Head of caudate nucleus (tissue), 42 donors: Measurements from ENCODE around the gene TDRD3.

Experiments
- DNase-seq, 42 donors: peaks; one replicate each; pipeline versions ENCODE4 v3.0.0 to v3.0.0-alpha.2; 2020 to 2021; ENCODE audit warnings: mixed read lengths in 7 of 42
- intact Hi-C: fragments of 100-400 bp; cut with DNase I; formaldehyde crosslinking; loops from one replicate; pipeline ENCODE4 v1.15.0; 2022

Gene TDRD3

DNA sequence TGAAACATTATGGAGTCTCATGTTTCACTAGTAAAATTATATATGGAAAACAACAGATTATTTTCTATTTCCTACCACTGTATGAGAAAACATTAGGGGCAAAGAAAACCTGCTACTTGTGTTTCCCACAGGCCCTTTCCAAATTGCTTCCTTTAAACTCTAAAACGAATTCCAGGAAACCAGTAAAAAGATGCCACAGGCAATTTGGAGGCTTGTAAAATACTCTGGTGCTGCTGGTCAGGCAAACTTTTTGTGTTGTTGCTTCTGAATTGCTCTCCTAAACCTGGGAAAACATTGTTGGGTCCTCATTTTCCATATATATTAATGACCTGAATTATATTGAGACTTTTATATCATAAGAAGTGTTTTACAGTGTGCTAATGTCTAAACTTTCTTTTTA, 141.5 kb downstream of the TDRD3 start:
- DNase-seq: no peak
- intact Hi-C loops: no loop called here

DNA sequence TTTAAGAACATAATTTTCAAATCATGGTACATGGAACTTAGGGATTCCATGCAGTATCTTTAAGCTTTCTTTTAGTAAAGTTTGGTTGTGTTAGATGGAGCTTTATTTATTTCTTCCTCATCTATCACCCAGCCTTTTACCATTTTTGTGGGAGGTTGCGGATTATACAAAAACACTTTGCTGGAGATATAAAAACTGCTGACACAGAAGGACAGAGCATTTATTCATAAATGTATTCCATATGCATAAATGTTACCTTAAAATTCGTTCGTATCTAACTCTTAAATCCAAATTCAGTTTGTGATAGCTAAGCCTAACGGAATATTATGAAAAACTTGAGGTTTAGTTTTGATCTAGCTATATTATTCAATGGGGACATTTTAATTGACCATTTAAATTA, 143.3 kb downstream of the TDRD3 start:
- intact Hi-C loops: no loop called here

DNA sequence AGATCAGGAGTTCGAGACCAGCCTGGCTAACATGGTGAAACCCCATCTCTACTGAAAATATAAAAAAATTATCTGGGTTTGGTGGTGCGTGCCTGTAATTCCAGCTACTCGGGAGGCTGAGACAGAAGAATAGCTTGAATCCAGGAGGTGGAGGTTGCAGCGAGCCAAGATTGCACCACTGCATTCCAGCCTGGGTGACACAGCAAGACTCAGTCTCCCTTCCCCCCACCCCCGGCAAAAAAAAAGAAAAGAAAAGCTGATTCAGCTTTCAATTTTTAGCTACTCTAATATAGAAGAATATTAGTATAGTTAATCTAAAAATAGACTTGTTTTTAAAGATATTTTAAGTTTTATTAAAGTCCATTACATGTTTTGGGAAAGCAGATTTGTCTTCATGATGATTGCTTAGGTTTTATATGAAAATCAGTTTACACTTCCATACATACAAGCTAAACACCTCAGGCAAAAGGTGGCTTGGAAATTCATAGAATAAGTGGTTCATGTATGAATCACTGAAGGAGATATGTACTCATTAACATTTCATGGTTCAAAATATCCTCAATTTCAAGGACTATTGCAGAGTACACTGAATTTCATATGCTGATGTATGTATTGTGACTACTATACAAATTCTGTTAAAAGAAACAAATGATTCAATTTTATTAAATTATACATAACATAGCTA, 165.2 kb downstream of the TDRD3 start:
- DNase-seq: no peak
- intact Hi-C loops: no loop called here

More for the DNA sequence above, 143.3 kb downstream of the TDRD3 start:
- no peak for DNase-seq

DNA sequence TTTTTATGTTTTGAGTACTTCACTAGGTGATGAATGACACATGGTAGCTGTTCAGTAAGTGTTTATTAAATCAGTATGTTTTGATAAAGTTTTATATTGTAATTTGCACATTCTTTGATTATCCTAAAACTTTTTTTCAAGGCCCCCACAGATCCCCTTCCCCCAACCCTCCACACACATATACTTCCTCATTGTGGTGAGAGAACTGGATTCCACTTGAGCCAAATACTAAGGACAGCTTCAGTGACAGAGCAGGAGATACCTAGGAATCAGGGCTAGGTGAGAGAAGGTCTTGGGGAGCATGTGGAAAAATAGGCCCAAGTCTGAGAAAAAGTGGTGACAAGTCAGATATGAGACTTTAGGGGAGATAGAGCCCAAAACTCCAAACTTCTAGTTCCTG, 174.6 kb downstream of the TDRD3 start:
- no peak for DNase-seq
- intact Hi-C loops: no loop called here

DNA sequence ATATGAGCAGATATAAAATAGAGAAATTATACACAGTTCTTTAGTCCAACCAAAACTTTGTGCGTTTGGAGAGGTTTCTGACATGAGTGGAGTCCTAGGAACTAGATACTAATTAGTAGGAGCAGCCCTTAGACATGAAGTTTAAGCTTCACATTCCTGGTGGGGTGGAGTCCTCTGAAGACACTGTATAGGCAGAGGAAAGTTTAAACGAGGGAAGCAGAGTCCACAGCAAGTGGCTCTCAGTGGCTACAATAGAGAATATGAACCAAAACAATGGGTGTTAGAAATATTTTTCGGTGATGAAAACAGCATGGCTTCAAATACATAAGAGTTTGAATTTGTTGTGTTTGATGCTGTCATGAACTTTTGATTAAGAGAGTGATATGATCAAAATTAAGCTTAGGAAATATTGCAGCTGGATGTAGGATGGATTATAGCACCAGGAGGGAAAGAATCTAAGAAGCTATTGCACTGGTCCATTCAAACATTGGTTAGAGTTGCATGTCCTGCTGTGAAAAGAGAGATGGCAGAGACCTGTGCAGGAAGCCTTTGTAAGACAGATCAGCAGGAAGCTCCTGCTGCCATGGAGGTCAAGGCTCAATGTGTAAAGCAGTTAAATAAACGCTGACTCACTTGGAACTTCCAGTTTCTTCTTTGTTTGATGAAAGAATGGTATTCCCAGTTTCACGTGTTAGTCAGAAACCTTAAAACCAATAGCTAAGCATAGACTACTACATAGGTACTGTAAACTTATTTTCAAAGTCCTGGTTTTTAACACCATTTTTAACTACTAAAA, 175.2 kb downstream of the TDRD3 start:
- intact Hi-C loops: no loop called here

DNA sequence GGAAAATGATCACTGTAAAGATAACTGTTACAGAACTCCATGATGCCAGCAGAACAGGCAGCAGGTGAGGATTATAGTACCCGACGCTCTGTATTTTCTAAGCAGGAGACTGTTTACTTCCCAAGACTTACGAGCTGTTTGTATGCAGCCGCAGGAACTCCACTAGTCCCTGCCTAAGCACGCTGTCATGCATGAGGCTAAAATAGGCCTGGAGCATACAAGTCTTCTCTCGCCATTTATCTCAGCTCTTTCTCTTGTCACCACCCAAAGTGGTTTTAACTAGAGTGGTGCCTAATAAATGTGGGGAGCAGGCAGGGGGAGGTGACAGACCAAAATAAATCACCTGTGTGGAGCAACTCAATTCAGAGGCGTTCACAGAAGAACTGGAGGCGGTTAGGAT, 175.8 kb downstream of the TDRD3 start:
- intact Hi-C loops: no loop called here
- DNase-seq: no peak

More for the DNA sequence above, 175.2 kb downstream of the TDRD3 start:
- no peak for DNase-seq

DNA sequence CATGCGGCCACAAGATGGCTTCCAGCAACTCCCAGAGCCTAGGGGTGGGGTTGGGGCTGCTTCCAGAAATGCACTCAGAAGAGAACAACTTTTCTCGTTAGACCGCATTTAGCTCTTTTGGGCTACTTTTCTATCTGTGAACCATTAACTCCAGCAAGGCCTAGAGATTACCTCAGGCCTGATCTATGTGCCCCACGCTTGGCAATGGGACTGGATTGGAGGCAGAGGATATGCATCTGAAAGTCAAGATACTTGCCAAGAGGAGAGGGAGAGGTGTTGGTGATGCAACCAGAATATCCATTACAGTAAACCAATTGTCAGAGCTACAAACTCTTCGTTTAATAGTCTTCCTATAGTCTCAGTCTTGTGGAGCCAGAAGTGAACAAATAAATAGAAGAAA, 177.7 kb downstream of the TDRD3 start:
- intact Hi-C loops: no loop called here
- DNase-seq: no peak

DNA sequence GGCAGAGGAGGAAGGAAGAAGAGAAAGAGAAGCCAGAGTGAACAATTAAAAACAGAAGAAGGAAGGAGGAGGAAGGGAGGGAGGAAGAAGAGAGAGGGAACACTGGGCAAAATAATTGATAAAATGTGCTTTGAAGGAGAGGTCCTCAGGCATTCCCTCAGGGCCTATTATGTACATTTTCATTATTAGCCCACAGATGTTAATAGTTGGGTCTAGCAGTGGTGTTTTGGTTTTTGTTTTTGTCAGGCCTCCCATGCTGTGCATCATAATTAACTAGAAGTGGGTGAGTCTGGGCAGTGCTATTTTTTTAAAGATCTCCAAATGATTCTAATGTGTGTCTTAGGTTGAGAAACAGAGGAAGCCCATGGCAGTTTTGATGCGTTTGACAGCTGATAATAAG, 178.1 kb downstream of the TDRD3 start:
- DNase-seq: no peak
- intact Hi-C loops: no loop called here

DNA sequence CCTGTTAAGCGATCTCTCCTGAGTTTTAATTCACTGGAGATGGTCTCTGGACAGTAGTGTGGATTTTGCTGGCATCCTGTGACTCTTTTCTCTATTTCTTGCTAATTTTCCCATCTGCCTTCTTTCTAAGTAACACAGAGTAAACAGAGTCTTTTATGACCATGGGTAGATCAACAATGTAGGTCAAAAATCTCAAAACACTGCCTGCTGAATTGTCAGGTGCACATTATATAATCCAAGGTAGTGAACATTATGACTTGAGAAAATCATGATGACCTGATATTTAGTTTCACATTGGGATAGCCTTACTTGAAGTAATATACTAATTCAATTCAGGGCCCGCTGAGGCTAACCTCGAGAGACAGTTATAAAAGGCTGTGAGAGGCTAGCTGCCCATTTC, 180.7 kb downstream of the TDRD3 start:
- DNase-seq: no peak
- intact Hi-C loops: no loop called here

DNA sequence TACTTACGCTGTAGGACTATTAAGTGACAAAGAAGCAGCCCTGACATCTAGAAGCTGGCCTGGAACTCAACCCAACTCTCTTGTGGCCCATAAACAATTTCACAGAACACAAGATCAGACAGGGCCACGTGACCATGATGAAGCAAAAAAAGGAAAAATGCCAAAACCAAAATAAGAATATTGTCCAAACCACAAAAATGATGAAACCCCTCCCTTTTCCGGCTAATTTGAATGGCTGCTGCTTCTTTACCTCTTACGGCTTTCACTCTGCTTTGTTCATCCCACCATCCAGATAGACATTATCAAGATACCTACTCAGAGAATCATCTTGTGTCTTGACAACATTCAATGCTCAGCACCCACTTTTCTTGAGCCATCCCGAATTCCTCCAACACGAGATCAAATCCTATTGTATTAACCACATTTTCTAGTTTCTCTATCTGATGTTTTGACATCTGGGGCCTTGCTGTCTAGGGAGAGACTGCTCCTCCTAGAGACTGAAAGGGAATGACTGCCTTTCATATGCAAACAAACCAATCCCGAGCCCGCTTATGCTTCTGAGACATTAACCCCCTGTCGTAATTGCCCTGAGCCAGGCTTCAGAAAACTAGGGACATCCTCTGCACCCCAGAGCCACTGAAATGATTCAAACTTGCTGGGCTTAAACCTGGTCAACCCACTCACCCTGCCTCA, 186.3 kb downstream of the TDRD3 start:
- no peak for DNase-seq
- intact Hi-C loops: no loop called here

DNA sequence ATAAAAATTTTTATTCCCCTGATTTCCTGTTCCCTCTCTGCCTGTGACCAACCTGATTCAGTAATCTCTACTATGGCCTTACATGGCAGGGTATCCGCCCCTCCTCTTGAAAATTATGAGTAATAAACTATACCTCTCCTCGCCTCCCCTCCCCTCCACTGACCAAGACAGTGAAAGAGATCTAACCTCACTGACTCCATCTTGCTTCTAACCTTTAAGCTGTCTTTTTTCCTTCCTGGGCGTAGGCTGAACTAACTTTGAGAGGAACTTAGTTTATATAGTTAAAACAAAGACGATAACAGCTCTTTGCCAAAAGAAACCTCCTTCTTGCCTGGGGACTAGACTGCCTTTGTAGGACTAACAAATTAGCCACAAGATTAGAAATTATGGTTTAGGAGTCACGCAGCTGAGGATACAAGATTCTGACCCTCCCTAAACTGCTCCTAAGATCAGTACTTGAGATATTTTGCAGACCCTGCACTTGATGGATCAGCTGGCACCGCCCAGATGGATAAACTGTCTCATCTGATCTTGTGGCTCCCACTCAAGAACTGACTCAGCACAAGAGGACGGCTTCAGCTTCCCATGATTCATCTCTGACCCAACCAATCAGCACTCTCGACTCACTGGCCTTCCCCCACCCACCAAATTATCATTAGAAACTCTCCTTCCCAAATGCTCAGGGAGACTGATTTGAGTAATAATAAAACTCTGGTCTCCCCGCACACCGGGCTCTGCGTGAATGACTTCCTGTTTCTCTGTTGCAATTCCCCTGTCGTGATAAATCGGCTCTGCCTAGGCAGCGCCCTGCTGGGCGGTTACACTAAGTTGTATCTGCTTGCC, 187.1 kb downstream of the TDRD3 start:
- intact Hi-C loops: no loop called here

DNA sequence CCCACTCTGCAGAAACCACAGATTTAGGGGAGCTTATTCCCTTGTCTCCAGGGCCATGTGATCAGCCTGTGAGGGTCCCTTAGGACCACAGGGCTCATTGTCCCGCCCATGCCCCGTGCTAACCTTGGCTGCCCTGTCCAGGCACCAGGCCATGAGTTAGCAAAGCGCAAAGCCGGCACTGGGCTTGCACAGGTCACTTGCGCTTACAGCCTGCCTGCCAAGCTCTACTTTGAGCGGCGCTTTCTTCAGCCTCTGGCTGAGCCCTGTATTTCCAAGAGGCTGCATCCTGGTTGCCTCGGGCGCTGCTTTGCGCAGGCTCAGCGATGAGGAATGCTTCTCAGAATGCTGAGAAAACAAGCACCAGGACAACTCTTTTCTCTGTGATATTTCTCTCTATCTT, 188.0 kb downstream of the TDRD3 start:
- intact Hi-C loops: no loop called here
- peak in 38 of 42 donors; percentile 3 to 71 (median 32) for DNase-seq

More for the DNA sequence above, 187.1 kb downstream of the TDRD3 start:
- peak in 36 of 42 donors; percentile 7 to 78 (median 40) for DNase-seq

DNA sequence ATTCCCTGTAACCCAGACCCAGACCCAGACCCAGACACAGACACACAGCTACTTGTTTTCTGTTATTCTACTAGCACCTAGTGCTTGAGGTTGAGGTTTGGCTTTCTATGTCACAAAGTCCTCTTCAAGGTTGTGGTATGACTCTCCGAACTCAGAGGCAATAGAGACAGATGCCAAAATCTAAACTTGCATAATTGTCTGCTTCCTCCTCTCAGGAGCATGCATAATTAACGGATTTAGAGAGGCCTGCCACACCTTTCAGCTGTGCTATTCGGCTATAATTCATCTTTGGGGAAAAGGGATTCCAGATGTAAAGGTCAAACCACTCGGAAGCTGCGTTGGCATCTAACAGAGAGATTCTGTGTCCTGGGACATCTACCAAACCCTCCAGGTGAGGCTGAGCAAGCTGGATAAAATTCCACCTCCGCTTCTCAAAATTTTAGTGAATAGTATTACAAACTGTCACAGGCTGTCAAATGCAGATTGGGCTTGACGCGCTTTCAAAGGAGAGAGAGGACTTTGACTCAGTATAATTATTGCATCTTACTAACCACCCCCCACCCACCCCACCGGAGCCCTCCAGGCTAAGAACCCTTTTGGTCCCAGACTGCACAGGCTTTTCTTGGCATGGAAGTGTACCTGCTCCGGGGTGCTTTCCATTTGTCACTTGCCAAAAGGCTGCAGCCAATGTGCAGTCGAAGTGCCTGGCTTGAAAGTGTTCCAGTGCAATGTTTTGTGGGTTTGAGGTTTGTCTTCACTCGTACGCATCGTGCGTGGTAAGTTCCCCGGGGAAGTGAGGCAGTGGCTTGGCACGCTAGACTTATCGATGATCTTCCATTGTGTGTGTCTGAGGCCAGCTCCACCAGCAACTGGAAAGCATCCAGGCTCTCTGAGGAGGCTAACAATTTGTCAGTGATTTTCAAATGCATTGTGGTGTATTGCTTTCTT, 194.1 kb downstream of the TDRD3 start:
- peak in 35 of 42 donors; percentile 4 to 68 (median 24) for DNase-seq
- intact Hi-C loops: no loop called here

DNA sequence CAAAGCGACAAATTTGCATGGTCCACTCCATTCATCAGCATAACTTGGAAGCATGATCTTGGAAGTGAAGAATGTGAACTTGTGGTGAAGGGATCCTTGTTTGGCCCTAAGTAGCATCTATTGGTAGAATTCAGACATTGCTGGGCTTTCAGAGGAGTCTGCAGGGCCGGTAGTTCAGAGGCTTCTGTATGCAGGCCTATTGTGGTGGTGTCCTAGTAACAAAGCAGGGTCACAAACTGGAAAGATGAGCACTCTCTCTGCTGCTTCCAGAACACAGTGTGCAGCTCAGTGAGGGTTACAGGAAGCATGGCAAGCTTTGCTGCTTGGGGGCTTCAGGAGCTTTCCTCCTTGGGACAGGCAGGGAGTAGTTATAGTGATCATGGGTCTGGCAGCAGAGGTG, 206.0 kb downstream of the TDRD3 start:
- DNase-seq: no peak
- intact Hi-C loops: no loop called here

DNA sequence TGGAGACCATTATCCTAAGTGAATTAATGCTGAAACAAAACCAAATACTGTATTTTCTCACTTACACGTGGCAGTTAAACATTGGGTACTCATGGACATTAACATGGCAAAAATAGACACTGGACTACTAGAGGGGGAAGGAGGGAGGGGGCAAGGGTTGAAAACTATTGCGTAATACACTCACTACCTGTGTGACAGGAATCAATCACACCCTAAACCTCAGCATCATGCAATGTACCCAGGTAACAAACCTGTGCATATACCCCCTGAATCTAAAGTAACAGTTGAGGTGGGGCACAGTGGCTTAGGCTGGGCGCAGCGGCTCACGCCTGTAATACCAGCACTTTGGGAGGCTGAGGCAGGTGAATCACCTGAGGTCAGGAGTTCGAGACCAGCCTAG, 207.0 kb downstream of the TDRD3 start:
- DNase-seq: no peak
- intact Hi-C loops: no loop called here

DNA sequence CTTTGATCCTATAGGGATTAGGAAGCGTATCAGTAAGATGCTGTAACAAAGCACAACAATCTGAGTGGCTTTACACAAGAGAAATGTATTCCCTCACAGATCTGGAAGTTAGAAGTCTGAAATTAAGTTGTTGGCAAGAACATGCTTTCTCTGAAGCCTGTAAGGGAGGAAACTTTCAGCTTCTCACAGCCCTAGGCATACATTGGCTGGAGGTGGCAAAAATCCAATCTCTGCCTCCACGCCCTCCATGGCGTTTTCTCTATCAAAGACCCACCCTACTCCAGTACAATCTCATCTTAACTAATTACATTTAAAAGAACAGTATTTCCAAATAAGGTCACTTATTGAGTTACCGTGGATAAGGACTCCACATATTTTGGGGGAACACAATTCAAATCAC, 211.9 kb downstream of the TDRD3 start:
- intact Hi-C loops: no loop called here
- DNase-seq: no peak

DNA sequence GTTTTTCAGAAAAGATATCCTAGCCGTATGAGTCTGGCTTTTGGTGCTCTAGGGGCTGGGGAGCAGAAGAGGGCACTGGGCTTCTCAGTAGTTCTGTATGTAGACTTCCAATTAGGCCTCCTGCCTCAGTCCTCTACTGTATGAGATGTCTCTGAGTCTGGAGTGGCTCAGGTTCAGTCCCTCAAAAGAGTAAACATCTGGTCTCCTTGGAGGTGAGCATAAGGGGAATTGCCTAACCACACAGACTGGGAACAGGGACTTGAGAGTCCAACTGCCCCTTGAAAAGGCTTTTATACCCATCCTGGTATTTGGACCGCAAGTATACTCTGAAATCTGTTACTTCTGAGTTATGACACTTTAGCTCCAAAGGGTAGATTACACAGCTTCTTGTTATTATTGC, 214.5 kb downstream of the TDRD3 start:
- intact Hi-C loops: no loop called here
- DNase-seq: no peak

DNA sequence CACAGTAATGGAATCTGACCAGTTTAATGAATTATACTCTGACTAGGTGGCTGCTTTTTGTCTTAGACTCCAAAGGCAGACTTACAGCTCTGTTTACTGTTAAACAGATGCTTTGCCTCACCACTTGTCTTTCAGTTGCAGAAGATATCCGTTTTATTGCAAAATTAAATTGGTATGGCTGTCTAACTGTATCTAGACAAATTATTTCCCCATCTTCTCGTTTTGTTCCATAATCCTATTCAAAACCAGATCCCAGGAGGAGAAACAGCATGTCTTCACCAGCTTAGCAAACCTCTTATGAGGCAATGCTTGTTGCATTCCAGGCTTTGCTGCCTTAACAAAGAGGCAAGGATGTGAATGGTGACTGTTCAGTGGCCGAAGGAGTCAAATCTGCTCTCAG, 215.6 kb downstream of the TDRD3 start:
- no peak for DNase-seq
- intact Hi-C loops: no loop called here
